Peyer's patch (tissue), 4 donors: ENCODE data around the gene CEP95.

Experiments
- CTCF ChIP-seq, 6 experiments: fragments of 450-650 bp in 4 of 6; fragments of 200-600 bp in 2 of 6; sonication (generic) in 1 of 6; IDR thresholded peaks; one replicate each; pipeline ENCODE4 v1.5.1; 2017 to 2019; ENCODE audit warnings: antibody characterized with exemption in 6 of 6, mild to moderate bottlenecking in 3 of 6, moderate library complexity in 1 of 6
- POLR2A ChIP-seq, 2 donors: fragments of 450-650 bp; IDR thresholded peaks; one replicate each; pipeline ENCODE4 v1.5.1; 2017; ENCODE audit warnings: antibody characterized with exemption in 2 of 2, mild to moderate bottlenecking in 2 of 2, moderate library complexity in 2 of 2

- TF ChIP-seq CTCF (IDR thresholded peaks at IDR 0.05) (no peak), POLR2A (IDR thresholded peaks at IDR 0.05) (no peak)
Measured at GRCh38 chr17:64529221-64529620, 22.4 kb downstream of the CEP95 start.
